Measurements from ENCODE around the gene DGKI. TPM values are rescaled to one million over a fixed set of nuclear protein-coding genes. Genes with fewer than 3 reads are reported as not detected.

DGKI gene
- total RNA-seq, 3 donors from 2014 or later, result 0.36 to 1.4 (median 0.46) TPM

GRCh38 chr7:137445268-137445667 is 401.5 kb downstream of the DGKI start:
- no peak for ATAC-seq
- no peak overlapping the region for H3K4me3 ChIP-seq
- H3K36me3 ChIP-seq (ENCODE audit: low read depth), result no peaks in the 10 kb centered on the region
- no peaks in the 10 kb centered on the region for H3K4me1 ChIP-seq (ENCODE audit: low read depth)
- no peak for DNase-seq
- no peaks in the 10 kb centered on the region for H3K9me3 ChIP-seq
- intact Hi-C loops (cut with DNase I, micrococcal nuclease), result no loop called here
- TF ChIP-seq, protein P1, sequence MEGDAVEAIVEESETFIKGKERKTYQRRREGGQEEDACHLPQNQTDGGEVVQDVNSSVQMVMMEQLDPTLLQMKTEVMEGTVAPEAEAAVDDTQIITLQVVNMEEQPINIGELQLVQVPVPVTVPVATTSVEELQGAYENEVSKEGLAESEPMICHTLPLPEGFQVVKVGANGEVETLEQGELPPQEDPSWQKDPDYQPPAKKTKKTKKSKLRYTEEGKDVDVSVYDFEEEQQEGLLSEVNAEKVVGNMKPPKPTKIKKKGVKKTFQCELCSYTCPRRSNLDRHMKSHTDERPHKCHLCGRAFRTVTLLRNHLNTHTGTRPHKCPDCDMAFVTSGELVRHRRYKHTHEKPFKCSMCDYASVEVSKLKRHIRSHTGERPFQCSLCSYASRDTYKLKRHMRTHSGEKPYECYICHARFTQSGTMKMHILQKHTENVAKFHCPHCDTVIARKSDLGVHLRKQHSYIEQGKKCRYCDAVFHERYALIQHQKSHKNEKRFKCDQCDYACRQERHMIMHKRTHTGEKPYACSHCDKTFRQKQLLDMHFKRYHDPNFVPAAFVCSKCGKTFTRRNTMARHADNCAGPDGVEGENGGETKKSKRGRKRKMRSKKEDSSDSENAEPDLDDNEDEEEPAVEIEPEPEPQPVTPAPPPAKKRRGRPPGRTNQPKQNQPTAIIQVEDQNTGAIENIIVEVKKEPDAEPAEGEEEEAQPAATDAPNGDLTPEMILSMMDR (IDR thresholded peaks at IDR 0.05), result no peak

- DNase-seq (no peak), ATAC-seq (no peak)
- H3K36me3 ChIP-seq (ENCODE audit: low read depth), result no peaks in the 10 kb centered on the region
- no peaks in the 10 kb centered on the region for H3K4me1 ChIP-seq (ENCODE audit: low read depth)
- no peak overlapping the region for H3K4me3 ChIP-seq
- TF ChIP-seq, protein P1 (IDR thresholded peaks at IDR 0.05), result no peak
- intact Hi-C loops (cut with DNase I, micrococcal nuclease), result no loop called here
- H3K9me3 ChIP-seq, result no peaks in the 10 kb centered on the region
Observed at GRCh38 chr7:137443616-137444015, 403.2 kb downstream of the DGKI start.

DNA sequence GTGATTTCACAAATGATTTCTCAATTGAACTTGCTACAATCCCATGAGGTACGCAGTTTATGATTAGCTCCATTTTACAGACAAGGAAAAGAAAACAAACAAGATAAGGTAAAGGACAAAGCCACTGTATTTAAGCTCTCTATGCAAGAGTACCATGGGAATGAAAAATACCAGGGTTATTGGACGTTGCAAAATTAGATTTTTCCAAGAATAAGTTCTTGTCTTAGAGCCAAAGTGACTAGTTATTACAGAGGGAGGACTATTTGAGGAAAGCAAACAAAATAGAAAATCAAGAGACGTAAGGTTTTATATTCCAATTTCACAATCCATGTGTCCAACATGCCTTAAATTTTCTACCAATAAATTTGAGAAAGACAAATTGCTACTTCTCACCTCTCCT is 405.3 kb downstream of the DGKI start:
- intact Hi-C loops (cut with DNase I, micrococcal nuclease), result no loop called here
- TF ChIP-seq, protein P1 (IDR thresholded peaks at IDR 0.05), result no peak
- Histone ChIP-seq H3K4me3 (no peak overlapping the region), H3K36me3 (ENCODE audit: low read depth) (no peaks in the 10 kb centered on the region), H3K9me3 (no peaks in the 10 kb centered on the region), H3K4me1 (ENCODE audit: low read depth) (no peaks in the 10 kb centered on the region)
- no peak for DNase-seq
- no peak for ATAC-seq

GRCh38 chr7:137439829-137440825 is 406.6 kb downstream of the DGKI start:
- TF ChIP-seq, protein P1 (IDR thresholded peaks at IDR 0.05), result no peak
- ATAC-seq, result no peak

GRCh38 chr7:137434946-137435345 is 411.8 kb downstream of the DGKI start:
- DNase-seq, result no peak
- Histone ChIP-seq H3K4me3 (no peak overlapping the region), H3K9me3 (no peaks in the 10 kb centered on the region), H3K4me1 (ENCODE audit: low read depth) (no peaks in the 10 kb centered on the region), H3K36me3 (ENCODE audit: low read depth) (no peaks in the 10 kb centered on the region)
- no peak for ATAC-seq
- TF ChIP-seq, protein P1 (IDR thresholded peaks at IDR 0.05), result no peak
- intact Hi-C loops (cut with DNase I, micrococcal nuclease), result no loop called here

More at GRCh38 chr7:137439829-137440825, 406.6 kb downstream of the DGKI start:
- no peaks in the 10 kb centered on the region for H3K4me1 ChIP-seq (ENCODE audit: low read depth)
- intact Hi-C loops (cut with DNase I, micrococcal nuclease), result no loop called here
- no peaks in the 10 kb centered on the region for H3K9me3 ChIP-seq
- no peak for DNase-seq
- no peaks in the 10 kb centered on the region for H3K36me3 ChIP-seq (ENCODE audit: low read depth)
- H3K4me3 ChIP-seq, result no peak overlapping the region
